GM15510 (cell line): ENCODE measurements around the gene CMTM6.

Experiments
- POLR2A ChIP-seq: IDR thresholded peaks from 3 replicates; pipeline ENCODE4 v1.6.1; 2011; ENCODE audit warnings: borderline replicate concordance; ENCODE audit not compliant: insufficient read length; ENCODE audit errors: extremely low read depth

The CMTM6 gene

DNA sequence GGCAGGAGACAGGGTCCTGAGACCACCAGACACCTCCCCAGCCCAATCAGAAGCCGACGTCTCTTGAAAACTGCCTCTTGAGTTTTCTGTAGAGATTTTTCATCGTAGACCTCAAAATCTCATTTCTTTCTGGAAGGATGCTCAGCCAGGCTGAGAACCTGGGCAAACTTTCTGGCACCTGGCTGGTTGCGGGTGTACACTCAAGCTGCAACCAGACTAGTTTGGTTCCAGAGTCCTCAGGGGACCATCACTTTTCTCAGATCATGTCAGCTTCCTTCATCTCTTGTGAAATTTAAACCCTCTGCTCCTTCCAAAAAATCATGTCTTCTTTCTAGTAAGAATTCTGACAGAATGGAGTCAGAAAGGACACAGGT lies 65.8 kb downstream of the CMTM6 start:
- no peak for TF ChIP-seq POLR2A

DNA sequence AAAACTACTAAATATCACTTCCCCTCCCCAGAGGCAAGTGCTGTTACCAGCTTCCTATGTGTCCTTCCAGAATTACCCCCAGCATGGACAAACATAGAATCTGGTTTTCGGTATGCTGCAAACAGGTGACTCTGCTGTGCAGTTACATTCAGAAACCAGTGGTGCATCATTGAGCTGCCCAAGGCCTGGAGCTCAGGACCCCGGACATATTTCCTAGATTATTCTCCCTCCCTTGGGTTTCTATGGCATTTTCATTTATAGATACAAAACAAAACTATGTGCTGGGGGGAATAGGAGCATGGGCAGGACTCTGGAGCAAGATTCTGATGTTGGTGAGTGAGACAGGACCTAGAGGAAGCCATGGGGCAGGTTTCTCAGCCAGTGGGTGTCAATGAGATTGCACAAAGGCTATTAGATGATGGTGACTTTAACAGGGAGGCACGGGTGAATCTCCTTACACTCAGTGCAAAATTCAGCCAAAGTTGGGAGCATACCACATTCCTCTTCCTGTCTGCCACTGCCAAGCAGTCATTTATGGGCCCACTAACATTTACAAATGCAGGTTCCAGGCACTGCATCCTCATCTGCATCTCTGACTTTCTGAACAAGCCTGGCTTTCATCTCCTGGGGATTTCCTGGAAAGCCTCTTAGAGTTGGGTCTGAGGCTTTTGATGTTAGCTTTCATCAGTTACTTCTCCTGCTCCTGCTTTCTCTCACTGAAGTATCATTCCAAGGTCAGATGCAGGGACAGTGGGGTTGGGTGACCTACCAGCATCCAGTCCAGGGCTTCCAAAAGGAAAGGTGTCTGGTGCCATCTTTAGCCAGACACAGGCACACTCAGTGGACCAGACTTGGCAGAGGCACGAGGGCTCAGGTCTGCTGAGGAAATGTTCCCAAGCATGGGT lies 66.5 kb downstream of the CMTM6 start:
- no peak for TF ChIP-seq POLR2A

GRCh38 chr3:32434206-32434605 lies 68.4 kb downstream of the CMTM6 start:
- no peak for TF ChIP-seq POLR2A

GRCh38 chr3:32432711-32433530 lies 69.7 kb downstream of the CMTM6 start:
- no peak for TF ChIP-seq POLR2A

GRCh38 chr3:32432045-32432710 lies 70.5 kb downstream of the CMTM6 start:
- TF ChIP-seq POLR2A, result no peak

DNA sequence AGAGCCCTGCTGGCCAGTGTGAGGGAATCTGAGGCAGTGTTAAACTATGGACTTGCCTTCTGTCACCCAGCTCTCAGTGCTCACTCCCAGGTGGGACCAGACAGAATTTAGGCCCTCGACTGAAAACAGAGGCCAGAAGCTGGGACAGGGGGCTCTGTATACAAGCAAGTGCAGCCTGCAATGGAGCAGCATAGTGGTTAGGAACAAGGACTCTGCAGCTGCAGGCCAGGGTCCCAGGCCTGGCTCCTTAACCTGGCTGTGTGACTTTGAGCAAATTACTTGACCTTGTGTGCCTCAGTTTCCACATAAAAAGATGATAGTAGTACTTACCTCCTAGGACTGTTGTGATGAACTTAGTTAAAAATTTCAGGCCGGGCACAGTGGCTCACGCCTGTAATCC lies 71.2 kb downstream of the CMTM6 start:
- TF ChIP-seq POLR2A, result no peak
